ENCODE data around the gene LRRTM4.

LRRTM4 gene

DNA sequence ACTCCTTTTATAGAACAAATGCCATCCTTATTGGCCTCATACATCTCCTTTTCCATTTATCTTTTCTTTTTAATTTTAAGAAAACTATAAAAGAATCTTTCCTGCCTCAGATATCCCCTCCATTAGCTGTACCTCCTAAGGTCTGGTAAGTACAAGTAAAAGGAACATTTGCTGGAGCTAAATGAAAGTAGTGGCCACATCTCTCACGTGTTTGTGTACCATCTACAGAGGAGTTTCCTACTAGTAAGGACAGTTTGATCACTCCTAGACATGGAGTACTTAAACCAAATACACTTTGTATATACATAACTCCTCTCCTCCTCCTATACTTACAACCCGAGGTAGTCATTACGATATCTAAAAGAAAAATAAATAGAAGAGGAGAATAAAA is 504.8 kb downstream of the LRRTM4 start:
- peaks cover 13% of the 10 kb centered on the region for H3K4me1 ChIP-seq (ENCODE audit: control insufficient read depth, insufficient read depth, low read length)
- H3K36me3 ChIP-seq (ENCODE audit: control insufficient read depth, insufficient read depth, low read length), result no peaks in the 10 kb centered on the region
- H3K4me3 ChIP-seq (ENCODE audit: insufficient read depth, low read depth, low read length), result no peak overlapping the region
- no peaks in the 10 kb centered on the region for H3K9me3 ChIP-seq (ENCODE audit: control insufficient read depth, low read length)
- WGBS, 2 experiments, result 67 to 75% methylated on average over 1 of the region's 3 CpGs
- no peak overlapping the region for H3K27ac ChIP-seq (ENCODE audit: insufficient read depth, low read depth, low read length, poor library complexity, severe bottlenecking)
- H3K27me3 ChIP-seq (ENCODE audit: control insufficient read depth, insufficient read depth, low read length, poor library complexity, severe bottlenecking), result no peaks in the 10 kb centered on the region

DNA sequence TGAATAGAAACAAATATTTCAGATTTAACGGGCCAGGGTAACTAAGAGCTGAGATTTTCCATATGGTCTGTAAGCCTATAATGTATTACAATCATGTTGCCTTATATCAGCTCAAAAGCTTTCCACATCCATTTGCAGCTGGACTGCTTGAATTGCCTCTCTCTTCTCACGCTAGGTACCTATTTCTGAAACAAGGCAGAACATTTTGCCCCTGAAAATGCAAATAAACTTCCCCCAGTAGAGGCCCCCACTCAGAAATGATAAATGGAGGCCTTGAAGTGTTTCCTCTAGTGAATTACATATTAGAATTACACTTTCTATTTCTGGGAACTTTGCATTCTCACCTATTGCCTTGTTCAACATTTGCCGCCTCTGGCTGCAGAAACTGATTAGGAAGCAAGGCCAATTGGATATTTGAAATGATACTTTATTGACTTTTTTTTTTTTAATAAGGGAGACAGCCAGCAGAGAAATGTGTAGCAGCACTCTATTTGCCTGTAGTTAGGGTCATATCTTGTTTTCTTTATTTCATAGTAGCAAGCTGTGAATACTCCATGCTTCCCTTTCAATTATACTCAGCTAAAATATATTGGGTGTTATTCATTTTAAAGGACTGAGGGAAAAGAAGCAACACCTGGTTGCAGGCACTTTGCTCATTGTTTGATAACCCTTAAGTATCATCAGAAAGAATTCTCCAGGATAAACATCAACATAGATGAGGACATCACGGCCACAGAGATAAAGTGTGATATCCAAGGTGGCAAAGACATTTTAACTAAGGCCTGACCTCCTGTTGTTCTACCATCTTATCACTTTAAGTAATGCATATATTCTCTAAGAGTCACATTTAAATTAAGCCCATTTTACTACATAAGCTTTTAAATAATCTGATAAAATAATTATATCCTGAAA is 505.5 kb downstream of the LRRTM4 start:
- Histone ChIP-seq H3K4me3 (ENCODE audit: insufficient read depth, low read depth, low read length) (no peak overlapping the region), H3K4me1 (ENCODE audit: control insufficient read depth, insufficient read depth, low read length) (peaks cover 14% of the 10 kb centered on the region), H3K27me3 (ENCODE audit: control insufficient read depth, insufficient read depth, low read length, poor library complexity, severe bottlenecking) (no peaks in the 10 kb centered on the region), H3K36me3 (ENCODE audit: control insufficient read depth, insufficient read depth, low read length) (no peaks in the 10 kb centered on the region), H3K9me3 (ENCODE audit: control insufficient read depth, low read length) (no peaks in the 10 kb centered on the region), H3K27ac (ENCODE audit: insufficient read depth, low read depth, low read length, poor library complexity, severe bottlenecking) (no peak overlapping the region)
- 94 to 96% methylated on average over 4 of the region's 4 CpGs for WGBS, 2 experiments

- WGBS, 2 experiments, result 86 to 94% methylated on average over 2 of the region's 2 CpGs
These were observed 508.2 kb downstream of the LRRTM4 start for GRCh38 chr2:77013953-77014352.

GRCh38 chr2:77013457-77013856 is 508.7 kb downstream of the LRRTM4 start:
- H3K36me3 ChIP-seq (ENCODE audit: control insufficient read depth, insufficient read depth, low read length), result no peaks in the 10 kb centered on the region
- no peaks in the 10 kb centered on the region for H3K27me3 ChIP-seq (ENCODE audit: control insufficient read depth, insufficient read depth, low read length, poor library complexity, severe bottlenecking)
- no peaks in the 10 kb centered on the region for H3K9me3 ChIP-seq (ENCODE audit: control insufficient read depth, low read length)
- 85% methylated on average over 2 of the region's 2 CpGs; no CpG with 5 or more reads in 1 of the 2 experiments for WGBS, 2 experiments
- peaks cover 16% of the 10 kb centered on the region for H3K4me1 ChIP-seq (ENCODE audit: control insufficient read depth, insufficient read depth, low read length)
- no peak overlapping the region for H3K4me3 ChIP-seq (ENCODE audit: insufficient read depth, low read depth, low read length)
- H3K27ac ChIP-seq (ENCODE audit: insufficient read depth, low read depth, low read length, poor library complexity, severe bottlenecking), result no peak overlapping the region

More at GRCh38 chr2:77013953-77014352, 508.2 kb downstream of the LRRTM4 start:
- H3K27me3 ChIP-seq (ENCODE audit: control insufficient read depth, insufficient read depth, low read length, poor library complexity, severe bottlenecking), result no peaks in the 10 kb centered on the region
- peaks cover 14% of the 10 kb centered on the region for H3K4me1 ChIP-seq (ENCODE audit: control insufficient read depth, insufficient read depth, low read length)
- H3K27ac ChIP-seq (ENCODE audit: insufficient read depth, low read depth, low read length, poor library complexity, severe bottlenecking), result no peak overlapping the region
- H3K9me3 ChIP-seq (ENCODE audit: control insufficient read depth, low read length), result no peaks in the 10 kb centered on the region
- H3K4me3 ChIP-seq (ENCODE audit: insufficient read depth, low read depth, low read length), result no peak overlapping the region
- no peaks in the 10 kb centered on the region for H3K36me3 ChIP-seq (ENCODE audit: control insufficient read depth, insufficient read depth, low read length)

- no peaks in the 10 kb centered on the region for H3K36me3 ChIP-seq (ENCODE audit: control insufficient read depth, insufficient read depth, low read length)
- H3K4me1 ChIP-seq (ENCODE audit: control insufficient read depth, insufficient read depth, low read length), result peaks cover 20% of the 10 kb centered on the region
- H3K4me3 ChIP-seq (ENCODE audit: insufficient read depth, low read depth, low read length), result no peak overlapping the region
- H3K27ac ChIP-seq (ENCODE audit: insufficient read depth, low read depth, low read length, poor library complexity, severe bottlenecking), result no peak overlapping the region
- H3K27me3 ChIP-seq (ENCODE audit: control insufficient read depth, insufficient read depth, low read length, poor library complexity, severe bottlenecking), result no peaks in the 10 kb centered on the region
- 67 to 75% methylated on average over 3 of the region's 3 CpGs for WGBS, 2 experiments
- no peaks in the 10 kb centered on the region for H3K9me3 ChIP-seq (ENCODE audit: control insufficient read depth, low read length)
These were observed 512.9 kb downstream of the LRRTM4 start for GRCh38 chr2:77009307-77009706.

DNA sequence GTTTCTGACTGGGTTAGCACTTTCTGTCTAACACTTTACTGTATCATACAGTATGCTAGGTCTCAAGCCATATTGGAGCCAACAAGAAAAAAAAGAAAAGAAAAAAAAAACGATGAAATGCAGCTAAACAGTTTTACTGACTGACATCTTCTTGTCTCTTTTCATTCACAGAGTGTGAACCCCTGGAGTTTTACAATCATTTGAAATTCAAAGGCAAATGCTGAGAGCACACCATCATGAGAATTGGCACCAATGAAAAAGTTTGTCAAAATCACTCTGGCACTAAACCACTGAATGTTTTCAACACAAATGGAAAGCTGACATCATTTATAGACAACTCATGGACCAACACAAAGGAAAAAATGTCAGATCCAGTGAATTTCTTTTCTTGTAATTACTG is 513.3 kb downstream of the LRRTM4 start:
- H3K27ac ChIP-seq (ENCODE audit: insufficient read depth, low read depth, low read length, poor library complexity, severe bottlenecking), result no peak overlapping the region
- H3K4me3 ChIP-seq (ENCODE audit: insufficient read depth, low read depth, low read length), result no peak overlapping the region
- WGBS, 2 experiments, result 0 to 20% methylated on average over 1 of the region's 1 CpG
- H3K9me3 ChIP-seq (ENCODE audit: control insufficient read depth, low read length), result no peaks in the 10 kb centered on the region
- H3K36me3 ChIP-seq (ENCODE audit: control insufficient read depth, insufficient read depth, low read length), result no peaks in the 10 kb centered on the region
- no peaks in the 10 kb centered on the region for H3K27me3 ChIP-seq (ENCODE audit: control insufficient read depth, insufficient read depth, low read length, poor library complexity, severe bottlenecking)
- H3K4me1 ChIP-seq (ENCODE audit: control insufficient read depth, insufficient read depth, low read length), result peaks cover 20% of the 10 kb centered on the region

GRCh38 chr2:77007686-77008085 is 514.5 kb downstream of the LRRTM4 start:
- Histone ChIP-seq H3K4me3 (ENCODE audit: insufficient read depth, low read depth, low read length) (no peak overlapping the region), H3K36me3 (ENCODE audit: control insufficient read depth, insufficient read depth, low read length) (no peaks in the 10 kb centered on the region), H3K4me1 (ENCODE audit: control insufficient read depth, insufficient read depth, low read length) (peaks cover 20% of the 10 kb centered on the region), H3K27ac (ENCODE audit: insufficient read depth, low read depth, low read length, poor library complexity, severe bottlenecking) (no peak overlapping the region), H3K9me3 (ENCODE audit: control insufficient read depth, low read length) (no peaks in the 10 kb centered on the region), H3K27me3 (ENCODE audit: control insufficient read depth, insufficient read depth, low read length, poor library complexity, severe bottlenecking) (no peaks in the 10 kb centered on the region)
- WGBS, 2 experiments, result 67 to 78% methylated on average over 2 of the region's 2 CpGs

- H3K27ac ChIP-seq (ENCODE audit: insufficient read depth, low read depth, low read length, poor library complexity, severe bottlenecking), result no peak overlapping the region
- WGBS, 2 experiments, result 94 to 100% methylated on average over 2 of the region's 2 CpGs
- no peaks in the 10 kb centered on the region for H3K9me3 ChIP-seq (ENCODE audit: control insufficient read depth, low read length)
- no peaks in the 10 kb centered on the region for H3K36me3 ChIP-seq (ENCODE audit: control insufficient read depth, insufficient read depth, low read length)
- peaks cover 15% of the 10 kb centered on the region for H3K4me1 ChIP-seq (ENCODE audit: control insufficient read depth, insufficient read depth, low read length)
- no peaks in the 10 kb centered on the region for H3K27me3 ChIP-seq (ENCODE audit: control insufficient read depth, insufficient read depth, low read length, poor library complexity, severe bottlenecking)
- H3K4me3 ChIP-seq (ENCODE audit: insufficient read depth, low read depth, low read length), result no peak overlapping the region
These were observed 516.7 kb downstream of the LRRTM4 start for GRCh38 chr2:77005522-77005921.

- no peaks in the 10 kb centered on the region for H3K9me3 ChIP-seq (ENCODE audit: control insufficient read depth, low read length)
- peaks cover 4% of the 10 kb centered on the region for H3K4me1 ChIP-seq (ENCODE audit: control insufficient read depth, insufficient read depth, low read length)
- H3K4me3 ChIP-seq (ENCODE audit: insufficient read depth, low read depth, low read length), result no peak overlapping the region
- 94 to 100% methylated on average over 1 of the region's 1 CpG for WGBS, 2 experiments
- H3K36me3 ChIP-seq (ENCODE audit: control insufficient read depth, insufficient read depth, low read length), result no peaks in the 10 kb centered on the region
- no peaks in the 10 kb centered on the region for H3K27me3 ChIP-seq (ENCODE audit: control insufficient read depth, insufficient read depth, low read length, poor library complexity, severe bottlenecking)
- H3K27ac ChIP-seq (ENCODE audit: insufficient read depth, low read depth, low read length, poor library complexity, severe bottlenecking), result no peak overlapping the region
These were observed 520.3 kb downstream of the LRRTM4 start for GRCh38 chr2:77001895-77002294.

- Histone ChIP-seq H3K4me3 (ENCODE audit: insufficient read depth, low read depth, low read length) (no peak overlapping the region), H3K4me1 (ENCODE audit: control insufficient read depth, insufficient read depth, low read length) (no peaks in the 10 kb centered on the region), H3K27me3 (ENCODE audit: control insufficient read depth, insufficient read depth, low read length, poor library complexity, severe bottlenecking) (no peaks in the 10 kb centered on the region), H3K9me3 (ENCODE audit: control insufficient read depth, low read length) (no peaks in the 10 kb centered on the region), H3K36me3 (ENCODE audit: control insufficient read depth, insufficient read depth, low read length) (no peaks in the 10 kb centered on the region), H3K27ac (ENCODE audit: insufficient read depth, low read depth, low read length, poor library complexity, severe bottlenecking) (no peak overlapping the region)
- 88 to 90% methylated on average over 3 of the region's 3 CpGs for WGBS, 2 experiments
These were observed 523.5 kb downstream of the LRRTM4 start for GRCh38 chr2:76998704-76999103.

All from ectodermal cell (in vitro differentiated cells).